NCI-H2081 treated with DMSO at 0.1 percent for 48 hours (cell line): ENCODE measurements around the gene MOB3A.

Experiments
- DNase-seq: peaks from one replicate; lab custom pipeline; 2025; lab: John Stamatoyannopoulos, UW

MOB3A gene

GRCh38 chr19:2123682-2124387 is 27.7 kb upstream of the MOB3A start:
- DNase-seq, result no peak

DNA sequence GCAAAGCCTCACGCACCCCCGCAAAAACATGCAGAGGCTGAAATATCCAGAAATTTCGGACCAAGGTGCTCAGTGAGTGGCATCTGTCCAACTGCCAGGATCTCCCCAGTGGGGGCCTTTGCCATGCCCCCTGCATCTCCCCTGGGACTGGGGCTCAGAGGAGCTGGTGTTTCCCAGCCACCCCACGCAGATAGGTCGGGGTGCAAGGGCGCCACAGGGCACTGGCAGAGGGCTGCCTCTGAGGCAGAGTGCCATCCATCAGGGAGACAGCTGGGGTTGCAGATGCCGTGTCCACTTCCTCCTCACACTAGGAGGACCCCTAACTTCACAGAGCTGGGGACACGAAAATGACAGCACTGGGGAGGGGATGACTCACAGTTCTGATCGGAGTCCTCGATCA is 26.9 kb upstream of the MOB3A start:
- DNase-seq, result no peak

DNA sequence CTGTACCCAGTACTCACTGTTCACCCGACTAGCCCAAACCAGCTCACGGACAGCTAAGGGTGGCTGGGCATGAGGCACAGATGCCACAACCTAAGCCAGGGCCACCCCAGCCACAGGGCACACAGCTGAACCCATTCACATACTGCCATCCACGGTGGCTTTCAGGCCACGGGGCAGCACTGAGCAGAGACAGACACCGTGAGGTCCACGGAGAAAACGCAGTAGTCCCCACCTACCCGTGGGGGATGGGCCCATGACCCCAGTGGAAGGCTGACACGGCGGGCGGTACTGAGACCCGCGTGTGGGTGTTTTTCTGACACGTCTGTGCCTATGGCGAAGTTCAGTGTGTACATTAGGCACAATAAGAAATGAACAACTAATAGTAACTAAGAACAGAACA is 26.1 kb upstream of the MOB3A start:
- DNase-seq, result no peak

DNA sequence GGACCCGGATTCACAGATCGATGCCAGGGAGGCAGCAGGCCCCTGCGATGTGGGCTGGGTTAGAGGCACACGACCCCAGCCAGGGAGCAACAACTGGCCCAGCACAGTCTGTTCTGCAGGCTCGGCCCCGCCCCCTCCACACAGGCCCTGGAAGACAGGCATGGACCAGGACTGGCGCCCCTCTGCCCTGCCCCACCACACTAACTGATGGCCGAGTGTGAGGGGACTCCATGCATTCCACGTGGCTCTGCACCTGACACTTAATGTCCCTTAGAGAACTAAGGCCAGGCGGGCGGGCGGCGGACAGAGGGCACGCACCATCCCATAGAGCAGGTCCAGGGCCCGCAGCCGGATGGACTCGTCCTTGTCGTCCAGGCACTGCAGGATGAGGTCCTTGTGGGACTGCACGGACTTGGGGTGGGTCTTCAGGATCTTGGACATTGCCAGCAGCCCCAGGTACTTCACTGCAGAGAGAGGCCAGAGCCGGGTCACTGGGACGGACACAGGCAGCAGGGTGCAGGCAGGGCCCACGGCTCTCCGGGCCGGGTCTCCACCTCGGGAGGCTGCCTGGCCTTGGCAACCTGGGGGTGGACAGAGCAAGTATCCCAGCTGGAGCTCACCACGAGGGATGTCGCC is 25.4 kb upstream of the MOB3A start:
- no peak for DNase-seq

DNA sequence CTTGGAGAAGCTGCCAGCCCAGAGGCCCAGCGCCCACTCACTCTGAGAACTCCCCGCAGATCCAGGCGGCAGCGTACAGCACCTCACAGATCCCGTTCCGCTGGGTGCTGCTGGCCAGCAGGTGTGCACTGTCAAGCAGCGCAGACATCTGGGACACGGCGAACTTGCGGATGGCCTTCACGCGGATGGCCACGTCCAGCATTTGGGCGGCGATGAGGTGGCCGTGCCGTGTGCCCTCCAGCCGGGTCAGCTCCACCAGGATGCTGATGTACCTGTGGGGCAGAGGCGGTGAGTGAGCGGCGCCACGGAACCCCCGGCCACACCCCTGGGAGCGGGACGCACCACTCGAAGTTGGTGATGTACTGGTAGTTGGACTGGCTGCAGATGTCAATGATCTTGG is 24.7 kb upstream of the MOB3A start:
- no peak for DNase-seq

DNA sequence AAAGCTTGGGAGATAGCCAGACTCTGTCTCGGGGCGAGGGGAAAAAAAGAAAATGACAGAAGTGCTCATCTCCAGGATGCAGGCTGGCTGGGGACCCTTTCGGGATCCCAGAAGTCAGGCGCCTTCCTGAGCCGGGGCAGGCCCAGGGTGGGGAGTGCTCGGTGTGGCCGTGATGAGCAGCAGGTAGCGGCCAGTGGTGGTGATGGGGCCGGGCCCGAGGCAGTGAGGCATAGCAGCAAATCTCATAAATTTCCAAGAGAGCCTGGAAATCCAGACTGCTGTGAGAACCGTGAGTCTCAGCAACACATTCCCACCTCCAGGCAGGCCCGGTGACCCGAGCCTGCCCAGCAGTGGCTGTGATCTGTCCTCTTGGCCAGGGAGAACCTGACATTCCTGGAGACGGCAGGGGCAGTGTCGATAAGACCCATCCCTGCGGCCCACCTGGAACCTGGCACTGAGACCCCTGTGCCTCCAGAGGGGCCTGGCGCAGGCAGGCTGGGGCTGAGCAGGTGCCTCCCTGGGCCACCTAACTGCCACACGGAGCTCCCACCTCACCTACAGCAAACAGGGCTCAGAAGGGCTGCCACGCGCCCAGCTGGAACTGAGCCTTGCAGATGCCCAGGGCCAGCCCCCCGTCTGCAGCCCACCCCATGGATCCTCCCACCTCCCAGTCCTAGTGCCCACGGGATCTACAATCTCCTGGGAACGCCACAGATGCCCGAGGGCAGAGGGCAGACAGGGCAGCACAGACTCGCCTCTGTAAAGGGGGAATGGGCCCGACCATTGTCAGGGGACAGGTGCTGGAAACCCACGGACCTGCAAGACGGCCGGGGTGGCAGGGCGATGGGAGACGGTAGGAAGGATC is 24.0 kb upstream of the MOB3A start:
- no peak for DNase-seq

GRCh38 chr19:2118438-2118837 is 22.3 kb upstream of the MOB3A start:
- no peak for DNase-seq

GRCh38 chr19:2117215-2117960 is 21.3 kb upstream of the MOB3A start:
- no peak for DNase-seq

DNA sequence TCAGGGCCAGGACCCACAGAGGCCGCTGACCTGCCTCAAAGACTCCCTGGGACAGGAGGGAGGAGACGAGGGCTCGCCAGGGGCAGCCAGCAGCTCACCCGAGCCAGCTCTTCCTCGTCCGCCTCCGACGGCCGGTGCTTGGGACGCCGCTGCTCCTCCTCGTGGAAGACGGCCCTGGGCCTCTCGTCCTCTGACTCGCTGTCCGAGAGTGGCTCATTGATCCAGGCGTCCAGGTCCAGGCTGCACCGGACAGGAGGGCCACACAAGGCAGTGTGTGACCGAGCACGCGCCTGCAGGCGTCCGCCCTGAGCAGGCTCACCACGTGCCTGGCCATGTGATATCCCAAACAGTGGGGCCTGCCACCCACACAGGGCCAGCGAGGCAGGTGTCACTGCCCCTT is 20.4 kb upstream of the MOB3A start:
- no peak for DNase-seq

DNA sequence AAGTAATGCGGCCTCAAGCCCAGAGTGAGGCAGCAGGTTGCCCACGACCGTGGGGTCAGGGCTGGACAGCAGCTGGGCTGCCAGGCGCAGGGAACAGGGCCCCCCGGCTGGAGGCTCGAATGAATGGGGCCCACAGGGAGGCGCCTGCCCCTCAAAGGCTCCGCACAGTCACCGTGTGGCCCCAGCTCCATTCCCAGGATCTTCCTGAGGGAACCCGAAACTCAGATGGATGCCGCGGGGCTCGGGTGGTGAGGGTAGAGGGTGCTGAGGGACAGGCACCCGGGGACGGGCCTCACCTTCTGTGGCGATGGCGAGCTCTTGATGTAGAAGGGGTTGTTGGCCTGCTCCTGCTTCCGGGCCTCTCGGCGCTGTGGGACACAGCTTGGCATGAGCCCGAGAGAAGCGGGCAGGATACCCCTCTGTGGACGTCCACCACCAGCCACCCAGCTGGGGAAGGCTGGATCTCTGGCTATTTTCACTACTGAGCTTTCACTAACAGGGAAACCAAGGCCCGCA is 19.8 kb upstream of the MOB3A start:
- no peak for DNase-seq

DNA sequence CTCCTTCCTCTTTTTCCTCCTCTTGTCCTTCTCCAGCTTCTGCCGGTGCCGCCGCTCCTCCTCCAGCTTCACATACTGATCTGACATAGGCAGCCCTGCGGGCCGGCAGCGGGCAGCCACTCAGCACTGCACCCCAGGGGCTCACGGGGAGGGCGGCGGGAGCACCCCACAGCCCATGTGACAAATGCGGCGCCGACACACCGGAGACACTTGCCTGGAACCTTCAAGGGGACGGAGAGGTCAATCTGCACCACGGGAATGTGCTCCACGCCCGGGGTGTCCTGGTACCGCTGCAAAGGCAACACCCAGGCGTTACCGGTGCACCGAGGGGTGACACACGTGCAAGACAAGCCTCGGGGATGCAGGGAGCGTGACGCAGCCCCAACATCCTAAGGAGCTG is 19.2 kb upstream of the MOB3A start:
- no peak for DNase-seq

- DNase-seq, result no peak
These were observed 18.7 kb upstream of the MOB3A start for GRCh38 chr19:2114821-2115220.

DNA sequence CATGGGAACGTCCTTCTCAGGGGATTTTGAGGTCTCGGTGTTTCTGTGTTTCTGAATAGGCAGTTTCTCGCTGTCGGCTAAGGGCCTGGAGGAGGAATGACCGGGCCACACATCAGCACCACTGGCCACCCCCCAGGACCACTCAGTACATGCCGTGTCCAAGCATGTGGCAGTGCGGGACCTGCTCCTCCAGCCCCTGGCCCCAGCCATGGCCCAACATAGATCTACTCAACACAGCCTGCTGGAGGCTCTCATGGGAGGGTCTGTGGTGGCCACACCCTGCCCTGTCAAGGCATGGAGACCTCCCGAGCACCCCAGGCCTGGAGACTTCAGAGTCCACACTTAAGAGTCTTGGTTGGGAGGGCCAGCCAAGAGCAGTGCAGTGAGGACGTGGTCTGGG is 18.1 kb upstream of the MOB3A start:
- DNase-seq, result no peak

- no peak for DNase-seq
These were observed 17.5 kb upstream of the MOB3A start for GRCh38 chr19:2113439-2114211.

- no peak for DNase-seq
These were observed 16.6 kb upstream of the MOB3A start for GRCh38 chr19:2112516-2113320.

GRCh38 chr19:2111886-2112285 is 15.8 kb upstream of the MOB3A start:
- no peak for DNase-seq

DNA sequence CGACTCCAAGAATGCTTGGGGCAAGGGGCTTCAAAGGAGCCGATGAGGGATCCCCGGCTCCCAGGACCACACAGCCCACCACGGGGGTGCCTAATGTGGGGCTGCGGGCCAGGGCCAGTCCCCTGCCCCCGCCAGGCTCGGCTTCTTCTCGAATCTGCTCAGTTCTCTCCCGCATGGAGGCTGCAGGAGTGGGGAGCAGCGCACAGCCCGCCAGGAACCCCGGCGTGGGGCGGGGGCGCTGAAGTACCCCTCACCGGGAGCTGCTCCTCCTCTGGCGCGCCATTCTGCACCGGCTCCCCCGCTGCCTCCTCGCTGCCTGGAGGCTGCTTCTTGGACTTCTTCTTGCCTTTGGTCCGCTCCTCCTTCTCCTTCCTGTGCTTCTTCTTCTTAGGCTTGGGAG is 15.3 kb upstream of the MOB3A start:
- no peak for DNase-seq

GRCh38 chr19:2110822-2111221 is 14.7 kb upstream of the MOB3A start:
- no peak for DNase-seq

DNA sequence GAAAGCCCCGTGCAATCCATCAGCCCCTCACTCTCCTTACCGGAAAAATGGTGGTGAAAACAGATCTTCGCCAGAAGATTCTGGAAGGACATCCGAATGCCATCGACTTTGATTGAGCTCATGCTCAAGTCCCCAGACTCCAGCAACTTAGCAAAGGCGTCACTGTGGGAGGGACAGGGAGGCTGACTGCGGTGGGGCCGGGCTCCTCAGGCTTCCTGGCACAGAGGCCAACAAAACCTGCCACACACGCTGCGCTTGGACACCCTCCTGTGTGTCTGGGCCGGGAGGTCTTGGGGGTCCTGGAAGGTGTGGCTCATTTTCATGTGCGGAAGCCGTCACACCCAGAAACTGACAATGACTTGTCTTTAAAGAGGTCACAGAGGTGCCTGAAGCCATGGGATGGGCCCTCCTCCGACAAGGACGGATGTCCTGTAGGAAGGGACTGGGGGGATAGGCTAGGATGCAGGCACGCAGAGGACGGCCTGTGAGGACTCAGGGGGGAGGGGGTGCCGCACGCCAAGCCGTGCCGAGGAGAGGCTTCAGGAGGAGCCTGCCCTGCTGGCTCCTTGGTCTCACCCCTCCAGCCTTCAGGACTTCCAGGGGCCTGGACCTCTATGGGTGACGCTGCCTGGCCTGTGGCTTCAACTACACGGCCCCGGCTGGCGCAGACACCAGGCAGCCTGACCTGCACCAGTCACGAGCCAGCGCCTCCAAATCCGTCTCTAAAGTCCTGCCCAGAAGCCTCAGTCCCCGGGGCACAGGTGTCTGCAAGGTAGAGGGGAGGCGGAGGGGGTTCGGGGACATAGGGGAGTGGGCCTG is 13.1 kb upstream of the MOB3A start:
- no peak for DNase-seq
